Ovary (tissue), 9 donors: ENCODE data around the gene ANKH. TPM values are rescaled to one million over a fixed set of nuclear protein-coding genes. Genes with fewer than 3 reads are reported as not detected.

Experiments used
- DNase-seq, 5 donors: peaks; one replicate each; pipeline ENCODE4 v3.0.0-alpha.2; 2019 to 2020
- H3K27ac ChIP-seq, 2 donors: fragments of 200-600 bp; one replicate each; pipeline versions ENCODE4 v1.5.1 to v1.8.0; 2019 to 2022
- H3K27me3 ChIP-seq: fragments of 200-600 bp; one replicate; pipeline ENCODE4 v1.8.0; 2022
- H3K36me3 ChIP-seq: fragments of 200-600 bp; sonication (generic); one replicate; pipeline ENCODE4 v1.5.1; 2019
- H3K4me1 ChIP-seq: one replicate; pipeline ENCODE4 v1.8.1; 2013; ENCODE audit warnings: mild to moderate bottlenecking, moderate library complexity; ENCODE audit not compliant: insufficient read depth
- H3K4me3 ChIP-seq: fragments of 200-600 bp; sonication (generic); one replicate; pipeline ENCODE4 v1.5.1; 2017
- H3K9me3 ChIP-seq, 2 donors: fragments of 200-600 bp in 1 of 2; sonication (generic) in 1 of 2; one replicate each; pipeline versions ENCODE4 v1.5.1 to v1.8.1; 2013 to 2019; ENCODE audit warnings: mild to moderate bottlenecking in 1 of 2, moderate library complexity in 1 of 2
- CTCF ChIP-seq, 3 donors: fragments of 450-650 bp in 2 of 3; fragments of 200-600 bp in 1 of 3; IDR thresholded peaks; one replicate each; pipeline versions ENCODE4 v1.5.1 to v1.8.0; 2016 to 2022; ENCODE audit warnings: antibody characterized with exemption in 3 of 3, mild to moderate bottlenecking in 1 of 3
- EP300 ChIP-seq: sonication (generic); formaldehyde crosslinking; IDR thresholded peaks from one replicate; pipeline ENCODE4 v1.6.1; 2017; ENCODE audit warnings: antibody characterized with exemption
- POLR2A ChIP-seq: fragments of 450-650 bp; IDR thresholded peaks from one replicate; pipeline ENCODE4 v1.6.1; 2017; ENCODE audit warnings: antibody characterized with exemption, mild to moderate bottlenecking, moderate library complexity
- WGBS, 3 donors: extraction: QIAGEN DNeasy Blood & Tissue Kit in 1 of 3; methylation state at CpG; one replicate each; pipeline versions ENCODE4 v1.1.5 to v1.1.7; 2013 to 2017; 5-methylcytosine and 5-hydroxymethylcytosine counted together
- intact Hi-C, 4 donors: fragments of 100-400 bp; cut with DNase I; formaldehyde crosslinking; loops; one replicate each; pipeline versions ENCODE4 v1.11.0 to v1.15.1; 2022 to 2023
- polyA plus RNA-seq, 2 donors: library from polyadenylated mRNA; stranded (reverse); fragments of 200-250 nt in 1 of 2; fragments of 350-450 nt in 1 of 2; fragmentation: Illumina TruSeq in 1 of 2; extraction: RNeasy Lipid Tissue Mini Kit (QIAGEN cat#74804) in 1 of 2; gene quantifications; one replicate each; pipeline ENCODE4 v1.2.3, GENCODE V29; 2013 to 2014
- total RNA-seq, 7 donors: library from RNA; depleted of rRNA in 2 of 7; stranded (reverse); fragments of >200 nt in 2 of 7; fragmentation: NEBNext Ultra II Directional in 3 of 7; extraction: Animal tissue kit (Norgen Biotek cat#: 25700) in 3 of 7; gene quantifications; one replicate each; pipeline versions ENCODE4 v1.1.0 to v1.2.4, GENCODE V29; 2016 to 2023
- donor health status: DM: no; HTN: no; CAD: no; lungs with moderate emphysema.
- donor health status: DM: no; HTN: no; CAD: no.
- donor health status: Bipolar disorder and iron deficiency.
- donor health status: DM: yes; HTN: yes; CAD: no.
- donor health status: DM: no; HTN: no; CAD: no.
- donor health status: DM: yes; HTN: yes; CAD: no.

ANKH gene
- total and polyA plus RNA-seq, 9 donors = 17.2 to 80.7 (median 44.6) TPM

- H3K36me3 ChIP-seq = no peaks in the 10 kb centered on the region
- 37 to 51% (median 41%) methylated on average over 7 of the region's 7 CpGs for WGBS, 3 donors
- intact Hi-C loops = loop anchor here in 1 of 4 donors (10.0 kb wide), 1 partner anchor 125 kb away; no protein-coding TSS in a partner anchor
- H3K4me3 ChIP-seq = no peak overlapping the region
- no peak overlapping the region for H3K27ac ChIP-seq
- no peaks in the 10 kb centered on the region for H3K27me3 ChIP-seq
- DNase-seq = peak in 1 of 5 donors; percentile 35
- H3K4me1 ChIP-seq = peaks cover 6% of the 10 kb centered on the region
- TF ChIP-seq CTCF (IDR thresholded peaks at IDR 0.05) (no peak), EP300 (no peak), POLR2A (no peak)
- H3K9me3 ChIP-seq = no peaks in the 10 kb centered on the region
Observed at GRCh38 chr5:14859980-14860379, 11.6 kb downstream of the ANKH start.

DNA sequence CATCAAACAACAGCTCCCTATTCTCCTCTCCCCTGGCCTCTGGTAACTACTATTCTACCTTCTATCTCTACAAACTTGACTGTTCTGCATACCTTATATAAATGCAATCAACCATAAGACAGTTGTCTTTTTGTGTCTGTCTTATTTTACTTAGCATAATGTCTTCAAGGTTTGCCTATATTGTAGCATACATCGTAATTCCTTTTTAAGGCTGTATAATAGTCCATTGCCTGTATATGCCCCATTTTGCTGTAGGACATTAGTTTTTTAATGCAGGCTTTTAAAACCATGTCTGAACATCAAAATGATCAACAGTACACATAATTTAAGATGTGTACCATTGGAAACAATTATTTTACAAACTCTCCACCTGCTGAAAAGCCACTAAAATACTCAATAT lies 12.4 kb downstream of the ANKH start:
- no peaks in the 10 kb centered on the region for H3K9me3 ChIP-seq
- no peak overlapping the region for H3K27ac ChIP-seq
- TF ChIP-seq EP300 (no peak), CTCF (IDR thresholded peaks at IDR 0.05) (no peak), POLR2A (no peak)
- no peak overlapping the region for H3K4me3 ChIP-seq
- H3K36me3 ChIP-seq = no peaks in the 10 kb centered on the region
- H3K27me3 ChIP-seq = no peaks in the 10 kb centered on the region
- peaks cover 4% of the 10 kb centered on the region for H3K4me1 ChIP-seq
- intact Hi-C loops = no loop called here
- DNase-seq = no peak
- 98 to 100% (median 100%) methylated on average over 1 of the region's 1 CpG for WGBS, 3 donors

- H3K36me3 ChIP-seq = no peaks in the 10 kb centered on the region
- H3K9me3 ChIP-seq = no peaks in the 10 kb centered on the region
- peaks cover 4% of the 10 kb centered on the region for H3K4me1 ChIP-seq
- no peak for DNase-seq
- H3K27me3 ChIP-seq = no peaks in the 10 kb centered on the region
- no peak for TF ChIP-seq EP300
- no peak for TF ChIP-seq CTCF (IDR thresholded peaks at IDR 0.05)
- TF ChIP-seq POLR2A = no peak
- no peak overlapping the region for H3K27ac ChIP-seq
- 100% methylated on average over 1 of the region's 1 CpG for WGBS, 3 donors
- intact Hi-C loops = no loop called here
- H3K4me3 ChIP-seq = no peak overlapping the region
Observed at GRCh38 chr5:14855366-14855765, 16.2 kb downstream of the ANKH start.

DNA sequence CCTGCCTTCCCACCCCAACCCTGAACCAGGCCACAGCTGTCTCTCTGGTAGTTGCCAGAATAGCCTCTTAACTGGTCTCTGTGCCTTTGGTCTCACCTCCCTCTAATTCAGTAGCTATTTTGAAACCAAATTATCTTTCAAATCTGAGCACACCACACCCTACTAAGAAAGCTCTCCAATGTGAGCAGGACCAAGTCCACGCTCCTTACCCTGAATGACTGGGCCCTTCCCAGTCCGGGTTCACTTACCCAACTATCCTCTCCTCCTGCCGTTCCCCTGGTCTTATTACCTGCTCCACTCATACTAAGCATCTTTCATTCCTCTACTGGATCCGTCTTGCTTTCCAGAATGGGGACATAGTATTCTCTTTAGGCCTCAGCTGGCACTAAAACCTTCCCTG lies 16.8 kb downstream of the ANKH start:
- Histone ChIP-seq H3K9me3 (no peaks in the 10 kb centered on the region), H3K4me3 (no peak overlapping the region), H3K36me3 (no peaks in the 10 kb centered on the region), H3K27me3 (no peaks in the 10 kb centered on the region), H3K27ac (no peak overlapping the region), H3K4me1 (no peaks in the 10 kb centered on the region)
- no peak for DNase-seq
- WGBS, 3 donors = 94 to 99% (median 98%) methylated on average over 4 of the region's 4 CpGs
- TF ChIP-seq EP300 (no peak), CTCF (IDR thresholded peaks at IDR 0.05) (no peak), POLR2A (no peak)
- intact Hi-C loops = no loop called here

DNA sequence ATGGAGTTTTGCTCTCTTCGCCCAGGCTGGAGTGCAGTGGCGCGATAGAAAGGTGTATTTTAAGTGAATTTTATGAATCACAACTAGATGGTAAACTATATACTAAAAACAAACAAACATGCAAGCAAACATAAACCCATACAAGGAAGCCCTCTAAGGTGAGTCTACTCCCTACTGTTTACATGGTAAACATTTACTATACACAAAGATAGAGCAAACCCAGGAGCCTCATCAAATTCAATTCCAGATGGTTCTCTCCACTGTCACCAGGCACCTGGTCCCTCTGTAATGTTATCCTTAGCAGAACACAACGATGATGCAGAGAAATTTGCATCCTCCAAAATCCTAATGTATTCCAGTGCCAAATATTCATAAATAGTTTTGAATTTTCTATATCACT lies 17.9 kb downstream of the ANKH start:
- no peak for DNase-seq
- H3K4me3 ChIP-seq = no peak overlapping the region
- no peaks in the 10 kb centered on the region for H3K9me3 ChIP-seq
- TF ChIP-seq POLR2A (no peak), EP300 (no peak), CTCF (IDR thresholded peaks at IDR 0.05) (no peak)
- no peaks in the 10 kb centered on the region for H3K4me1 ChIP-seq
- no peaks in the 10 kb centered on the region for H3K27me3 ChIP-seq
- H3K27ac ChIP-seq = no peak overlapping the region
- intact Hi-C loops = no loop called here
- 86 to 89% (median 88%) methylated on average over 4 of the region's 4 CpGs for WGBS, 3 donors
- H3K36me3 ChIP-seq = no peaks in the 10 kb centered on the region
